Ascending aorta (tissue), 2 donors: Measurements from ENCODE around the gene TOM1. TPM values are rescaled to one million over a fixed set of nuclear protein-coding genes. Genes with fewer than 3 reads are reported as not detected.
A peak's percentile ranks its signal among the peaks of the same experiment; 100 is the strongest.

ENCODE experiments used
- DNase-seq, 2 donors: peaks; one replicate each; pipeline ENCODE4 v3.0.0-alpha.2; 2019; ENCODE audit warnings: low spot score in 2 of 2
- H3K27ac ChIP-seq, 2 donors: fragments of 200-600 bp; sonication (generic); one replicate each; pipeline ENCODE4 v1.5.1; 2016 to 2017; ENCODE audit warnings: mild to moderate bottlenecking in 1 of 2
- H3K27me3 ChIP-seq: fragments of 200-600 bp; sonication (generic); one replicate; pipeline ENCODE4 v1.5.1; 2017
- H3K36me3 ChIP-seq, 2 donors: fragments of 200-600 bp; sonication (generic); one replicate each; pipeline ENCODE4 v1.5.1; 2016
- H3K4me1 ChIP-seq, 2 donors: fragments of 200-600 bp; sonication (generic); one replicate each; pipeline ENCODE4 v1.5.1; 2016 to 2017; ENCODE audit warnings: mild to moderate bottlenecking in 1 of 2
- H3K4me3 ChIP-seq, 2 donors: fragments of 200-600 bp; sonication (generic); one replicate each; pipeline ENCODE4 v1.5.1; 2016 to 2017; ENCODE audit warnings: mild to moderate bottlenecking in 1 of 2
- H3K9me3 ChIP-seq, 2 donors: fragments of 200-600 bp; sonication (generic); one replicate each; pipeline ENCODE4 v1.5.1; 2016
- intact Hi-C: fragments of 100-400 bp; cut with DNase I; formaldehyde crosslinking; loops from one replicate; pipeline ENCODE4 v1.15.1; 2023
- total RNA-seq: library from RNA; depleted of rRNA; stranded (reverse); fragments of >200 nt; gene quantifications from one replicate; pipeline ENCODE4 v1.1.0, GENCODE V29; 2016
- TF ChIP-seq, protein P1 (sequence below), 3 experiments: fragments of 200-600 bp in 2 of 3; fragments of 450-650 bp in 1 of 3; sonication (generic) in 2 of 3; IDR thresholded peaks; one replicate each; pipeline ENCODE4 v1.5.1; 2016 to 2019; ENCODE audit warnings: antibody characterized with exemption in 3 of 3, mild to moderate bottlenecking in 1 of 3, moderate library complexity in 1 of 3

Gene TOM1
- 84.4 TPM for total RNA-seq

DNA sequence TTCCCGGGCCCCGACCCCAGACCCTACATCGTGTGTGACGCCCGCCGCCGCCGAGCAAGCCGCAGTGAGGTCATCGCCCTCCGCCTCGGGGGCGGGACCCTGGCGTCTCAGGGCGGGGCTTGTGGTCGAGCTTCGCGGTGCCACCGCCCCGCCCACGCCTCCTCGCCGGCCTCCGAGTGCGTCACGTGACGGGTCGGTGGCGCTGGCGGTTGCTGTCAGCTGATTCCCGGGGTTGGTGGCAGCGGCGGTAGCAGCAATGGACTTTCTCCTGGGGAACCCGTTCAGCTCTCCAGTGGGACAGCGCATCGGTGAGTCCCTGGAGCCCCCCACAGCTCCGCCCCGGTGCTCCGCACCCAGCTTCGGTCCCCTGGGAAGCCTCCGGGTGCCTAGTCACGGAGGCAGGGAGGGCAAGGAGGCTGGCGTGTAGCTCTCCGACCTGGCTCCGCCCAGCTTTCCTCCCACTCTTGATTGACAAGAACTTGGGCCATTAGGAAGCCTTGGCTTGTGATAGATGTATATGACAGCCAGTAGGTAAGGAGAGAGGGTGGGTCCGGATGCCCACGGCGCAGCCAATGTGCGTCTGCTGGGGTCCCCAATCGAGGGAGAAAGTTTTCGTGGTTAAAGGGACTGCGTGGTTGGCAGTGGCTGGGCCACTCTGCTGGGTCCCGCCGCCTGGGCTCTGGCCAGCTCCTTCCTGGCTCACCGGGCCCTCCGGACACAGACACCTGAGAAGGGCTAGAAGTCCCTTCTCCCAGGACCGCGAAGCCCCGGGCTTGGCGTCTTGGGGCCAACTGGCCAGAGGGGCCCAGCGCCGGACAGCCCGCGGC, at the start of gene TOM1:
TOM1 (plus strand) TSS at position 222 of the 827 bp plus-strand sequence; CDS start at position 257, 35 bp downstream.
- Histone ChIP-seq H3K9me3 (no peaks in the 10 kb centered on the region), H3K27ac (peak within 1 kb of the TSS; percentile 96 to 99), H3K4me3 (peak within 1 kb of the TSS; percentile 84 to 92), H3K4me1 (peaks cover 0 to 17% of the 10 kb centered on the region in 2 donors), H3K36me3 (no peaks in the 10 kb centered on the region), H3K27me3 (no peaks in the 10 kb centered on the region)
- intact Hi-C loops: loop anchor here (1.0 to 5.0 kb wide), 3 partner anchors 13 to 1227 kb away; partner anchors contain the start of gene EIF3D
- peak; percentile 89 to 98 for DNase-seq
- TF ChIP-seq, protein P1, sequence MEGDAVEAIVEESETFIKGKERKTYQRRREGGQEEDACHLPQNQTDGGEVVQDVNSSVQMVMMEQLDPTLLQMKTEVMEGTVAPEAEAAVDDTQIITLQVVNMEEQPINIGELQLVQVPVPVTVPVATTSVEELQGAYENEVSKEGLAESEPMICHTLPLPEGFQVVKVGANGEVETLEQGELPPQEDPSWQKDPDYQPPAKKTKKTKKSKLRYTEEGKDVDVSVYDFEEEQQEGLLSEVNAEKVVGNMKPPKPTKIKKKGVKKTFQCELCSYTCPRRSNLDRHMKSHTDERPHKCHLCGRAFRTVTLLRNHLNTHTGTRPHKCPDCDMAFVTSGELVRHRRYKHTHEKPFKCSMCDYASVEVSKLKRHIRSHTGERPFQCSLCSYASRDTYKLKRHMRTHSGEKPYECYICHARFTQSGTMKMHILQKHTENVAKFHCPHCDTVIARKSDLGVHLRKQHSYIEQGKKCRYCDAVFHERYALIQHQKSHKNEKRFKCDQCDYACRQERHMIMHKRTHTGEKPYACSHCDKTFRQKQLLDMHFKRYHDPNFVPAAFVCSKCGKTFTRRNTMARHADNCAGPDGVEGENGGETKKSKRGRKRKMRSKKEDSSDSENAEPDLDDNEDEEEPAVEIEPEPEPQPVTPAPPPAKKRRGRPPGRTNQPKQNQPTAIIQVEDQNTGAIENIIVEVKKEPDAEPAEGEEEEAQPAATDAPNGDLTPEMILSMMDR (IDR thresholded peaks at IDR 0.05): no peak

DNA sequence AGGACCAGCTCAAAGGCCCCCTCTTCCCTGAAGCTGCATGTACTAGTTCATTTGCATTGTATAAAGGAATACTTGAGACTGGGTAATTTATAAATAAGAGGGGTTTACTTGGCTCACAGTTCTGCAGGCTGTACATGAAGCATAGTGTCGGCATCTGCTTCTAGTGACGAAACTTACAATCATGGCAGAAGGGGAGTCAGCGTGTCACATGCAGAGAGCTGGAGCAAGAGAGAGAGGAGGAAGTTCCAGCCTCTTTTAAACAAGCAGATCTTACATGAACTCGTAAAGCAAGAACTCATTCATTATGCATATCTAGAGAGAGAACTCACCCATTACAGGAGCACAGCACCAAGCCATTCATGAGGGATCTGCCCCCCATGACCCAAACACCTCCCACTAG, 49.5 kb upstream of the TOM1 start:
- no peak for DNase-seq
- Histone ChIP-seq H3K36me3 (no peaks in the 10 kb centered on the region), H3K27me3 (no peaks in the 10 kb centered on the region), H3K27ac (no peak overlapping the region), H3K4me3 (no peak overlapping the region), H3K4me1 (no peaks in the 10 kb centered on the region), H3K9me3 (no peaks in the 10 kb centered on the region)
- intact Hi-C loops: no loop called here
- TF ChIP-seq, protein P1 (IDR thresholded peaks at IDR 0.05): no peak

DNA sequence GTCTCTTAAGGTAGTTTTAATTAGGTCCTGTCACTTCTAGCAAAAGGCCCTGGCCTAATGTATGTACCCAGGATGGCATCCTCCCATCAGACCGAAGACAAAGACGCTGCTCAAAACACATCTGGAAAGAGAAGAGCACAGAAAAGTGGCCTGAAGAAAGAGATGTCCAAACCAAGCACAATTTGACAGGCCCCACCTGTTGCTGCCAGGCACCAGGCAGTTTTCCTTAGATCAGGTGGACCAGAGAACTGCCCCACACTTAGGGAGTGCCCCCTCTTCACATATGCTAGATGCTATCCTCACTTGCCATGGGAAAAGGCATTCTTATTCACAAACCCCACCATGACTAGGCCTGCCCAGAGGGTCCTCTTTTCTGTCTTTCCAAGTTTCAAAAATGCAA, 45.7 kb upstream of the TOM1 start:
- Histone ChIP-seq H3K4me1 (peaks cover 0 to 8% of the 10 kb centered on the region in 2 donors), H3K27ac (no peak overlapping the region), H3K36me3 (no peaks in the 10 kb centered on the region), H3K27me3 (no peaks in the 10 kb centered on the region), H3K4me3 (no peak overlapping the region), H3K9me3 (no peaks in the 10 kb centered on the region)
- intact Hi-C loops: no loop called here
- no peak for DNase-seq
- TF ChIP-seq, protein P1 (IDR thresholded peaks at IDR 0.05): no peak

DNA sequence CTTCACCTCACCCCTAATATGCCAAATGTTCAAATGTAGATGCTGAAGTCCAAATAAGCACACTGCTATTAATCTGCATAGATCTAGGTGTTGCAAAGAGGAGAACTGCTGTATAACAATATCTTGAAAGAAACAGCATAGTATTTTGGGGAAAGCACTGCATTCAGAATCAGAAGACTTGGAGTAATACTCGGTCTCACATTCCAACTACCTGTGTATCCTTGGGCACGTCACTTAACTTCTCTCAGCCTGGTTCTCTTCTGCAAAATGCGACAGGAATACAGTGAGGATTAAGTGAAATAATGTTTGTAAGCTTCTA, 42.7 kb upstream of the TOM1 start:
- TF ChIP-seq, protein P1 (IDR thresholded peaks at IDR 0.05): no peak
- H3K4me1 ChIP-seq: peaks cover 0 to 8% of the 10 kb centered on the region in 2 donors
- intact Hi-C loops: no loop called here

DNA sequence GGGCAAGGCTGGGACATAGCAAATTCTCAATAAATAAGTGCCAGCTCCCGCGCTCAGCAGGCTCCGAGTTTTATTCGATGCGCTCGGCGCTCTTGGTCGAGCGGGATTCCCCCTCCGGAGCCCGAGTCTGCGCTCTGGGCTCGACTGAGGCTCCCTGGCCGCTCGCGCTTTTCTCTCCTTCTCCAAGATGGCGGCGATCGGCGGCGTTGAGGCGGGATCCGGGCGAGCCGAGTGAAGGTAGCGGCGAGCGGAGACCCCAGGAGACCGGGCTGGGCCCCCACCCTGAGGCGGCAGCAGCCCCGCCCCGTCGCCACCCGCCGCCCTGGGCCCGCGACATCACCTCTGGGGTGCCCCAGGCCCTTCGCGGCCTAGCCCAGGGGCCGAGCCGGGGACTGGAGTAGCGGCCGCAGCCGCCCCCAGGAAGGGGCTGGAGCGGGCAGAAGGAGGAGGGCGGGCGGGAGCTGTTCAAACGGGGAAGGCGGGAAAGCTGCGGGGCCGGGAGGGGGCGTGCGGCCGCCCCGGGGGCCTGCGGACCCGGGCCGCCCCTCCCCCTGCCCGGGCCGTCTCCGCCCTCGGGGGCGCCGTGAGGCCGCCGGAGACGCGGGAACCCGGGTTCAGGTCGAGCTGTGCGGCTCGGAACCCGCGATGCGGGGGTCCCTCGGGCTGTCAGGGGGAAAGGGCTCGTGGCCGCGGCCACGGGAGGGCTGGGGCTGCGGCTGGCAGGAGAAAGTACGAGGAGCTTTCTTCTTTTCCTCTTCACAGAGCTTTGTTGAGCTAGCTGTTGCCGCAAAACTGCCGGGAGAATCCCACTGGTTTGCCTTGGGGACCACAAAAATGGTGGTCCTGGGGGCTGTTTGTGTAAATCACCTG, 42.1 kb upstream of the TOM1 start, which contains the start of gene HMGXB4:
HMGXB4 (plus strand) TSS at position 173 of the 870 bp plus-strand sequence. CDS start 4,898 bp downstream, outside the sequence.
- peak; percentile 23 to 91 for DNase-seq
- intact Hi-C loops: loop anchor here (2.0 kb wide), 1 partner anchor 41 kb away; the partner anchor contains the start of gene TOM1
- Histone ChIP-seq H3K27ac (peak within 1 kb of the TSS; percentile 95 to 96), H3K4me1 (peaks cover 0 to 8% of the 10 kb centered on the region in 2 donors), H3K36me3 (peaks cover 4 to 5% of the 10 kb centered on the region in 2 donors), H3K9me3 (no peaks in the 10 kb centered on the region), H3K4me3 (peak within 1 kb of the TSS; percentile 85 to 93), H3K27me3 (no peaks in the 10 kb centered on the region)
- TF ChIP-seq, protein P1 (IDR thresholded peaks at IDR 0.05): peak in 1 of 3 experiments; percentile 10

More for the DNA sequence above, 42.7 kb upstream of the TOM1 start:
- DNase-seq: no peak
- Histone ChIP-seq H3K27me3 (no peaks in the 10 kb centered on the region), H3K4me3 (peak overlapping the region; percentile 85 to 93), H3K9me3 (no peaks in the 10 kb centered on the region), H3K36me3 (no peaks in the 10 kb centered on the region), H3K27ac (peak overlapping the region; percentile 95 to 96)
